NAMALWA (cell line): ENCODE results near the gene COPRS.

Source experiments
- DNase-seq: peaks from one replicate; pipeline ENCODE4 v3.0.0-alpha.2; 2015; ENCODE audit warnings: low spot score

Gene COPRS

GRCh38 chr17:31807846-31808245 lies 51.2 kb downstream of the COPRS start:
- no peak for DNase-seq

GRCh38 chr17:31806921-31807320 lies 52.1 kb downstream of the COPRS start:
- DNase-seq, result no peak

- DNase-seq, result no peak
Observed at GRCh38 chr17:31803494-31804213, 55.4 kb downstream of the COPRS start.

- DNase-seq, result no peak
Observed at GRCh38 chr17:31802502-31802901, 56.5 kb downstream of the COPRS start.
